Vagina (tissue), 2 donors: ENCODE results near the gene TRPV6.

ENCODE experiments used
- CTCF ChIP-seq, 3 experiments: fragments of 450-650 bp in 2 of 3; fragments of 200-600 bp in 1 of 3; sonication (generic) in 1 of 3; IDR thresholded peaks; one replicate each; pipeline ENCODE4 v1.5.1; 2017 to 2019; ENCODE audit warnings: antibody characterized with exemption in 3 of 3, mild to moderate bottlenecking in 2 of 3, moderate library complexity in 2 of 3
- POLR2A ChIP-seq, 2 donors: fragments of 450-650 bp; IDR thresholded peaks; one replicate each; pipeline ENCODE4 v1.6.1; 2017; ENCODE audit warnings: antibody characterized with exemption in 2 of 2, mild to moderate bottlenecking in 2 of 2, moderate library complexity in 2 of 2
- POLR2AphosphoS5 ChIP-seq, 2 donors: sonication (generic); formaldehyde crosslinking; IDR thresholded peaks; one replicate each; pipeline ENCODE4 v1.9.0; 2017; ENCODE audit warnings: antibody characterized with exemption in 2 of 2, mild to moderate bottlenecking in 2 of 2, low read depth in 1 of 2; ENCODE audit not compliant: insufficient read depth in 1 of 2

GRCh38 chr7:142890874-142891485 lies 5.4 kb upstream of the TRPV6 start:
- TF ChIP-seq CTCF (IDR thresholded peaks at IDR 0.05) (no peak), POLR2A (IDR thresholded peaks at IDR 0.05) (no peak), POLR2AphosphoS5 (IDR thresholded peaks at IDR 0.05; ENCODE audit: insufficient read depth in 1 of 2, low read depth in 1 of 2) (no peak)
